ENCODE measurements around the gene SFTPD. TPM values are rescaled to one million over a fixed set of nuclear protein-coding genes. Genes with fewer than 3 reads are reported as not detected.
"Not testable (repeated sequence)": the region's sequence is repeated elsewhere in the genome, so short reads cannot be mapped to it uniquely, and the experiment has no call there.

The SFTPD gene
- total and polyA plus RNA-seq, 10 of the 15 experiments (the other 5 are each of a cell fraction or from before 2014, with no cell fraction given), result 0.31 TPM; not detected in 9

DNA sequence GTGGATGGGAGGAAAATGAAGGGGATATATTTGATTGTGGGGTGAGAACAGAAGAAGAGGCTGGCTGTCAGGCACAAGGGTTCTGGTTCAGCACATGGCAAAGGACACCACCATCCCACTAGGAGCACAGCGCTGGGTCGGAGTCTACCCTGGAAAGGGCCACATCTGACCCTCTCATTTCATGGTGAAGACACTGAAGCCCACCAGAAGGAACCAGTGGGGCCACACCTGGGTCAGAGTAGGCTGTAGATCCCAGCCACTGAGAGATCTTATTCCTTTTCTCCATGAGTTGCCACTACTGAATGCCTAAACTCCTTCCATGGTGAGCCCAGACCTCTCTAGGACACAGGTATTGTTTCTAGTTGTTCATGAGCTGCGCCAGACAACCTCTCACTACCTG is 25.8 kb downstream of the SFTPD start (continued):
- TF ChIP-seq NRF1 (conservative IDR thresholded peaks at IDR 0.05; ENCODE audit: low read depth, low read length), result no peak
- TF ChIP-seq SUZ12 (IDR thresholded peaks at IDR 0.05; ENCODE audit: unreplicated experiment), result no peak
- TF ChIP-seq IKZF1 (conservative IDR thresholded peaks at IDR 0.05), result no peak
- no peak for TF ChIP-seq TCF7 (IDR thresholded peaks at IDR 0.05; ENCODE audit: borderline replicate concordance)

DNA sequence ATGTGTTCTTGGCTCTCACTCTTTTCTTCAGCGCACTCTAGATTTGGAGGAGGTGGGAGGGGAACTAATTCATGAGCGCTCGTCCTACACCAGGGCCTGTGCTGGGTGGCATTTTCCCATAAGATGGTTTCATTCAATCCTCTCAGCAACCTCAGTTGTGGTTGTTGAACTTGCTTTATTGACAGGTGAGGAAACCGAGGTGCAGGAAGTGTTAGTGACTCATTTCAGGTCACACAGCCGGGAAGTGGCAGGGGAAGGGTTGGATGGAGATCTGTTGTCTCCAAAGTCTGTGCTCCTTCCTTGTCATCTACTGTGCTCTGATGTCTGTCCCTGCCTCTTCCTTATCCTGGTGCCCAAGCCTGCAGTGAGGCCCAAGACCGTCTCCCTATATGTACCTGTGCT is 26.9 kb downstream of the SFTPD start:
- intact Hi-C loops (cut with micrococcal nuclease; ENCODE audit: unreplicated experiment); CTCF ChIA-PET; H3K27ac ChIP-seq (ENCODE audit: control insufficient read depth, insufficient read depth); H3K27me3 ChIP-seq (replicated peaks in 1 of 2; ENCODE audit: control insufficient read depth in 2 of 2, insufficient read depth in 2 of 2, low read length in 1 of 2); H3K79me2 ChIP-seq (ENCODE audit: control insufficient read depth, insufficient read depth, low read length); H3K4me3 ChIP-seq; FAIRE-seq; ATAC-seq; H3K4me1 ChIP-seq (ENCODE audit: control insufficient read depth, insufficient read depth, low read length); RAD21 ChIA-PET (ENCODE audit: unreplicated experiment); H3K4me2 ChIP-seq (ENCODE audit: control insufficient read depth, insufficient read depth); POLR2A ChIA-PET; H3K9me3 ChIP-seq (replicated peaks; ENCODE audit: control insufficient read depth, insufficient read depth, low read length); DNase-seq (ENCODE audit: low read depth, low spot score); SMC1A ChIA-PET (ENCODE audit: uncharacterized antibody, unreplicated experiment); BruUV-seq (replicated peaks); H4K20me1 ChIP-seq (ENCODE audit: control insufficient read depth, insufficient read depth); in situ Hi-C loops (cut with MboI); H3K9ac ChIP-seq (ENCODE audit: control insufficient read depth, insufficient read depth, low read length); H2AFZ ChIP-seq (ENCODE audit: control insufficient read depth, low read depth, low read length); H3K36me3 ChIP-seq (ENCODE audit: control insufficient read depth in 2 of 2, insufficient read depth in 2 of 2, low read length in 1 of 2): not testable (repeated sequence)
- WGBS (ENCODE audit: insufficient coverage, insufficient replicate concordance, low lambda C conversion rate, missing lambda C conversion rate), result 42% methylated on average over 6 of the region's 6 CpGs

DNA sequence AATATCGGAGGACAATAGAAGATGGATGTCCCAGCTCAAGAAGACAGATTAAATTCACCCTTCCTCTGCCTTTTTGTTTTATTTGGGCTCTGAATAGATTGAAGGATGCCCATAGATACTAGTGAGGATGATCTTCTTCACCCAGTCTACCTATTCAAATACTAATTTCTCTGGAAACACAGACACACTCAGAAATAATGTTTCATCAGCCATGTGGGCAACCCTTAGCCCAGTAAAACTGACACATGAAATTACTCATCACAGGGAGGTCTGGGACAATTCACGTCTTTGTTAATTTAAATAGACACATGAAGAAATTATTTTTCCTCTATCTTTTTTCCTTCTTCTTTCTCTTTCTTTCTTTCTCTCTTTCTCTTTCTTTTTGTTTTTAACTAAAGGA is 33.1 kb downstream of the SFTPD start:
- RAD21 ChIA-PET (ENCODE audit: unreplicated experiment); H3K79me2 ChIP-seq (ENCODE audit: control insufficient read depth, insufficient read depth, low read length); H2AFZ ChIP-seq (ENCODE audit: control insufficient read depth, low read depth, low read length); H4K20me1 ChIP-seq (ENCODE audit: control insufficient read depth, insufficient read depth); FAIRE-seq; DNase-seq (ENCODE audit: low read depth, low spot score); H3K36me3 ChIP-seq (ENCODE audit: control insufficient read depth in 2 of 2, insufficient read depth in 2 of 2, low read length in 1 of 2); H3K4me1 ChIP-seq (ENCODE audit: control insufficient read depth, insufficient read depth, low read length); H3K9ac ChIP-seq (ENCODE audit: control insufficient read depth, insufficient read depth, low read length); POLR2A ChIA-PET; H3K9me3 ChIP-seq (replicated peaks; ENCODE audit: control insufficient read depth, insufficient read depth, low read length); H3K4me2 ChIP-seq (ENCODE audit: control insufficient read depth, insufficient read depth); in situ Hi-C loops (cut with MboI); ATAC-seq; H3K27ac ChIP-seq (ENCODE audit: control insufficient read depth, insufficient read depth); SMC1A ChIA-PET (ENCODE audit: uncharacterized antibody, unreplicated experiment); BruUV-seq (replicated peaks); H3K27me3 ChIP-seq (replicated peaks in 1 of 2; ENCODE audit: control insufficient read depth in 2 of 2, insufficient read depth in 2 of 2, low read length in 1 of 2); intact Hi-C loops (cut with micrococcal nuclease; ENCODE audit: unreplicated experiment); H3K4me3 ChIP-seq: not testable (repeated sequence)
- 18% methylated on average over 2 of the region's 2 CpGs for WGBS (ENCODE audit: insufficient coverage, insufficient replicate concordance, low lambda C conversion rate, missing lambda C conversion rate)
- CTCF ChIA-PET, result interaction anchor here (0.8 kb wide), 1 partner anchor 21 kb away, joined by 3 read pairs; no protein-coding TSS in a partner anchor

DNA sequence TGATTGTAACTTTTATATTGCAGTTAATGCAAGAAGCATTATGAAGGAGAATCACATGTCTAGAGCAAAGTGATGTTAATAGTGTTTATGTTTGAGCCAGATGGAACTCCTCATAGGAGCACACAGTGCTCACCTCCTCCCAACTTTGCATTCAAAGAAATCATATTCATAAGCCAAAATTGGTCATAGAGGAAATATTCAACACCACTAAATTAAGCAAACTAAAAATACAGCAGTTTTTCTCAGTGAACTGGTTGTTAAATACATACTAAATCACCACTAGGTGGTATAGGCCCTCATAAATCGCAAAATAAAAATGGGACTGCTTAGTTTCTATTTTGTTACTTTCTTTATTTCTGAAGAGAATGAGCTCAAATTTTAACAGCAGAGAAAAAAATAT is 34.4 kb downstream of the SFTPD start:
- DNase-seq (ENCODE audit: low read depth, low spot score); H3K27me3 ChIP-seq (replicated peaks in 1 of 2; ENCODE audit: control insufficient read depth in 2 of 2, insufficient read depth in 2 of 2, low read length in 1 of 2); H3K79me2 ChIP-seq (ENCODE audit: control insufficient read depth, insufficient read depth, low read length); H2AFZ ChIP-seq (ENCODE audit: control insufficient read depth, low read depth, low read length); ATAC-seq; in situ Hi-C loops (cut with MboI); H3K36me3 ChIP-seq (ENCODE audit: control insufficient read depth in 2 of 2, insufficient read depth in 2 of 2, low read length in 1 of 2); H3K9me3 ChIP-seq (replicated peaks; ENCODE audit: control insufficient read depth, insufficient read depth, low read length); H3K4me2 ChIP-seq (ENCODE audit: control insufficient read depth, insufficient read depth); BruUV-seq (replicated peaks); H3K9ac ChIP-seq (ENCODE audit: control insufficient read depth, insufficient read depth, low read length); RAD21 ChIA-PET (ENCODE audit: unreplicated experiment); H4K20me1 ChIP-seq (ENCODE audit: control insufficient read depth, insufficient read depth); CTCF ChIA-PET; intact Hi-C loops (cut with micrococcal nuclease; ENCODE audit: unreplicated experiment); POLR2A ChIA-PET; H3K4me3 ChIP-seq; FAIRE-seq; H3K4me1 ChIP-seq (ENCODE audit: control insufficient read depth, insufficient read depth, low read length); H3K27ac ChIP-seq (ENCODE audit: control insufficient read depth, insufficient read depth): not testable (repeated sequence)
- 55% methylated on average over 1 of the region's 1 CpG for WGBS (ENCODE audit: insufficient coverage, insufficient replicate concordance, low lambda C conversion rate, missing lambda C conversion rate)
- SMC1A ChIA-PET (ENCODE audit: uncharacterized antibody, unreplicated experiment), result interaction anchor here (1.1 kb wide), 1 partner anchor 12 kb away, joined by 3 read pairs; no protein-coding TSS in a partner anchor
